ENCODE results near the gene DYNLL1.
"Not testable (repeated sequence)": the region's sequence is repeated elsewhere in the genome, so short reads cannot be mapped to it uniquely, and the experiment has no call there.

DYNLL1 gene

GRCh38 chr12:120515496-120515895 lies 19.6 kb downstream of the DYNLL1 start:
- no peak for DNase-seq (ENCODE audit: low read depth)

- DNase-seq (ENCODE audit: low read depth), result not testable (repeated sequence)
These were observed 23.4 kb downstream of the DYNLL1 start for GRCh38 chr12:120519324-120519723.

GRCh38 chr12:120522568-120522967 lies 26.7 kb downstream of the DYNLL1 start:
- DNase-seq (ENCODE audit: low read depth), result no peak

- peak; percentile 91 for DNase-seq (ENCODE audit: low read depth)
These were observed 33.1 kb downstream of the DYNLL1 start, which contains the start of gene COQ5 for GRCh38 chr12:120528861-120529525. Gene COQ5, minus strand, starts transcription at chr12:120529158. Its CDS starts 17 bp downstream, at chr12:120529141.

GRCh38 chr12:120529641-120530417 lies 33.9 kb downstream of the DYNLL1 start:
- peak; percentile 66 for DNase-seq (ENCODE audit: low read depth)

GRCh38 chr12:120530418-120530761 lies 34.5 kb downstream of the DYNLL1 start:
- DNase-seq (ENCODE audit: low read depth), result not testable (repeated sequence)

- DNase-seq (ENCODE audit: low read depth), result no peak
These were observed 36.9 kb downstream of the DYNLL1 start for GRCh38 chr12:120532701-120533238.

- peak; percentile 91 for DNase-seq (ENCODE audit: low read depth)
These were observed 38.3 kb downstream of the DYNLL1 start, which contains the start of gene RNF10 for GRCh38 chr12:120534203-120534702. Gene RNF10, plus strand, starts transcription at chr12:120534356. Its CDS starts 456 bp downstream, at chr12:120534812.

GRCh38 chr12:120534703-120535655 lies 39.1 kb downstream of the DYNLL1 start:
- DNase-seq (ENCODE audit: low read depth), result peak; percentile 90

- no peak for DNase-seq (ENCODE audit: low read depth)
These were observed 40.3 kb downstream of the DYNLL1 start for GRCh38 chr12:120536064-120536791.

GRCh38 chr12:120537856-120538220 lies 41.9 kb downstream of the DYNLL1 start:
- no peak for DNase-seq (ENCODE audit: low read depth)

GRCh38 chr12:120538281-120539156 lies 42.6 kb downstream of the DYNLL1 start:
- peak; percentile 77 for DNase-seq (ENCODE audit: low read depth)

GRCh38 chr12:120539303-120539702 lies 43.4 kb downstream of the DYNLL1 start:
- peak; percentile 73 for DNase-seq (ENCODE audit: low read depth)

GRCh38 chr12:120540445-120540844 lies 44.5 kb downstream of the DYNLL1 start:
- DNase-seq (ENCODE audit: low read depth), result no peak

GRCh38 chr12:120542166-120542565 lies 46.3 kb downstream of the DYNLL1 start:
- no peak for DNase-seq (ENCODE audit: low read depth)

- no peak for DNase-seq (ENCODE audit: low read depth)
These were observed 48.8 kb downstream of the DYNLL1 start for GRCh38 chr12:120544691-120545090.

GRCh38 chr12:120546050-120546386 lies 50.1 kb downstream of the DYNLL1 start:
- no peak for DNase-seq (ENCODE audit: low read depth)

Data from ELR (cell line).